ENCODE data around the gene ISCA2.

DNA sequence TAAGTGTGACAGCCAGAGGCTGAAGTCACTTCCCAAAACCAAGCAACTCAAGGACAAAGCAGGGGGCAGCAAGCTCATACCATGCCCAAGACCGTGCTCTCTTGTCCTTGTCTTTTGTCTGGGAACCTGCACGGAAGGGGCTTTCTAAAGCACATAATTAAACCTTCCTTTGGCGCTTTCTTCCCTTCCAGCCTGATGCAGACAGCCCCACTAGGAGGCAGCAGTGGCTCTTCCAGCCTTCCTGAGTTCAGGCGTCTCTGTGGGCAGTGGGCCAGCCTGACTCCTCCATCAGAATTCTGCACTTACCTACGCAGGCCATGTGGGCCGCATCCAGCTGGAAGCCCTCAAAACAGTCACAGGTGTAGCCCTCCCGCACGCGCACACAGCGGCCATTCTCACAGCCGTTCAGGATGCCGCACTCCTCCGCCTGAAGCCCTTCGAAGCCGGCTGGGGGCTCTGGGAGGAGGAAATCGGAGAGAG is 7.6 kb downstream of the ISCA2 start:
- TF ChIP-seq, protein P1, sequence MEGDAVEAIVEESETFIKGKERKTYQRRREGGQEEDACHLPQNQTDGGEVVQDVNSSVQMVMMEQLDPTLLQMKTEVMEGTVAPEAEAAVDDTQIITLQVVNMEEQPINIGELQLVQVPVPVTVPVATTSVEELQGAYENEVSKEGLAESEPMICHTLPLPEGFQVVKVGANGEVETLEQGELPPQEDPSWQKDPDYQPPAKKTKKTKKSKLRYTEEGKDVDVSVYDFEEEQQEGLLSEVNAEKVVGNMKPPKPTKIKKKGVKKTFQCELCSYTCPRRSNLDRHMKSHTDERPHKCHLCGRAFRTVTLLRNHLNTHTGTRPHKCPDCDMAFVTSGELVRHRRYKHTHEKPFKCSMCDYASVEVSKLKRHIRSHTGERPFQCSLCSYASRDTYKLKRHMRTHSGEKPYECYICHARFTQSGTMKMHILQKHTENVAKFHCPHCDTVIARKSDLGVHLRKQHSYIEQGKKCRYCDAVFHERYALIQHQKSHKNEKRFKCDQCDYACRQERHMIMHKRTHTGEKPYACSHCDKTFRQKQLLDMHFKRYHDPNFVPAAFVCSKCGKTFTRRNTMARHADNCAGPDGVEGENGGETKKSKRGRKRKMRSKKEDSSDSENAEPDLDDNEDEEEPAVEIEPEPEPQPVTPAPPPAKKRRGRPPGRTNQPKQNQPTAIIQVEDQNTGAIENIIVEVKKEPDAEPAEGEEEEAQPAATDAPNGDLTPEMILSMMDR (IDR thresholded peaks at IDR 0.05; ENCODE audit: low read depth, low read length), result peak; percentile 21; the same call in 1 of the 2 replicates
- TF ChIP-seq EZH2phosphoT487 (IDR thresholded peaks at IDR 0.05; ENCODE audit: low read depth), result no peak

All from OCI-LY3 (cell line).